NCI-H748 treated with DMSO at 0.1 percent for 48 hours (cell line): Measurements from ENCODE around the gene SYNPR.
"Not testable (repeated sequence)": the region's sequence is repeated elsewhere in the genome, so short reads cannot be mapped to it uniquely, and the experiment has no call there.

ENCODE experiments used
- DNase-seq: peaks from one replicate; lab custom pipeline; 2025; lab: John Stamatoyannopoulos, UW

The SYNPR gene

GRCh38 chr3:63278171-63279004 is at the start of gene SYNPR:
Gene SYNPR (plus strand): TSS chr3:63278308.
- peak; percentile 23 for DNase-seq

- DNase-seq = peak; percentile 61
These were observed 49.4 kb upstream of the SYNPR start for GRCh38 chr3:63228677-63229076.

GRCh38 chr3:63230146-63230545 is 48.0 kb upstream of the SYNPR start:
- DNase-seq = no peak

DNA sequence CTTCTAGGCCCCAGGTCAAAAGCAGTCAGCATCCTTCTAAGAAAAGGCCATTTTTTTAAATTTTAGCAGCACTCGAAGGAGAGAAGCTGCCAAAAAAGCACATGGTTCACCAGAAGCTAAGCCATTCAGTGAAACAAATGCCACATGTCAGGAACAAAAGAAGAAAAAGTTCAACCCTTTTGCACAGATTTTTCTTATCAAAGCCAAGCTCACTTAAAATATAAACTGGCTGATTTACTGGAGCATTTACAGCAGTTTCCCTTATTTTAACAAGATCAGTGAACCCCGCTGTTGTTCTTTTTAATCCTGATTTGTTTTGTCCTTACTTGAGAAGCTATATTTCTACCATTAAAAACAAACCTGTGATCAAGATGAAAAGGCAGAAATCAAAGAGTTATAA is 46.5 kb upstream of the SYNPR start:
- DNase-seq = no peak

DNA sequence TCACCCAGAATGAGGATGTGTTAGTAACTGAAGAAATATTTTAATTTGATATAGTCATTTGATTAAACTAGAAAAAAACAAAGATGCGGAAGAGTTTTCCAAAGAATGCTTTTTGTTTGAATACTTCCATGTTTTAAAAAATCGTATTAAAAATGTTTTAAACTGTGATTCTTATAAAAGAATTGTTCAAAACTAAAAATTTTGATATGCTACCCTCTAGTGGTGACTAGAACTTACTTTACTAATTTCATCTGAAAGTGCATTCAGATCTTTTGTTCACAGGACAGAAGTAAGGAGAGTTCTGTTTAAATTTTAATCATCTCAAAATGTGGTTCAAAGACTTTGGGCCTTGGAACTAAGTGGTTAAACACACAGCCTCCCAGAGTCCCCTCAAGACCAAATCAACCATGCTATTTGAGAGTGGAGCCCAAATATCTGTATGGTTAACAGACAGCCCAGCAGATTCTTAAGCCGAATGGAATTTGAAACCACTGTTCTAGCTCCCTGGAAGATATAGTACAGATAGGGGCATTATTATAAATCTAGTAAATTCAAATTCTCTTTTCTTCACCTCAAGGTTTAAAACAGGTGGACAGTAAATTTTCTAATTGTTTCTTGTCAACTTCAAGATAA is 45.2 kb upstream of the SYNPR start:
- DNase-seq = peak; percentile 25

- no peak for DNase-seq
These were observed 37.7 kb upstream of the SYNPR start for GRCh38 chr3:63240381-63240902.

DNA sequence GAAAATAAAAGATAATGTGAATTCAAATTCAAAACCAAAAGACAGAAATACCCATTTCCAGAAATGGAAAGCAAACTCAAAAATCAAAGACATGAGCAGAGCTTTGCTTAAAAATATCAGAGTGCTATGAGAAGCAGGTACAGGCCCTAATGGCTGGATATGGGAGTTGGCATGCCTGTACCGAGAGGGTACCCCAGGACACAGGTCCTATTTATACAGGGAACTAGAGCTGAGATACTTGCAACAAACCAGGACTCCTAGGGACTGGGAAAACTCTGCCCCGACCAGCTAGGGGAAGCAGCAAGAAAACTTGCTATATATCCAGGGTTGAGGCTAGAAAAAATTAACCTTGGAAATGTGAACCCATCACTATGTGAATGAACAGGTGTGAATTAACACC is 36.0 kb upstream of the SYNPR start:
- DNase-seq = no peak

GRCh38 chr3:63244486-63244885 is 33.6 kb upstream of the SYNPR start:
- DNase-seq = no peak

DNA sequence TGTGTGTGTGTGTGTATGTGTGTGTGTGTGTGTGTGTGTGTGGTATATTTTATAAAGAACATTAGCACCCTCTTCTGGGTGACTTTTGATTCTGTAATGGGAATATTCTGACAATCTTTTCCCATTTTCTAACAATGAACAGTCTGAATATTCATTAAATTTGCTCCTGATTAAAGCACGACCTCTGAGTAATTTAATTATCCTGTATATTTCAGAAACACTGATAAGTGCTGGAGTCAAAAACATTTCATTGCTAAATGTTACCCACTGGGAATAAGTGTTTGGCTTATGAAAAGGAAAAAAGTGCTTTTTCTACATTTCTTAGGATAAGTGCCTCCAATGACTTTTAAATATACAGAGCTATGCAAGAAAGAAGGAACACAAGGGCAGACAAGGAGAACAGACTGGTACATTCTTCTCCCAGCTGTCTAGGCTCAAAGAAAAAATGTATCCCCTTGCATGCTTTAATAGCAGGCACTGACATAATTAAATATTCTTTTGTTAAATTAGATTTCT is 32.3 kb upstream of the SYNPR start:
- DNase-seq = no peak

DNA sequence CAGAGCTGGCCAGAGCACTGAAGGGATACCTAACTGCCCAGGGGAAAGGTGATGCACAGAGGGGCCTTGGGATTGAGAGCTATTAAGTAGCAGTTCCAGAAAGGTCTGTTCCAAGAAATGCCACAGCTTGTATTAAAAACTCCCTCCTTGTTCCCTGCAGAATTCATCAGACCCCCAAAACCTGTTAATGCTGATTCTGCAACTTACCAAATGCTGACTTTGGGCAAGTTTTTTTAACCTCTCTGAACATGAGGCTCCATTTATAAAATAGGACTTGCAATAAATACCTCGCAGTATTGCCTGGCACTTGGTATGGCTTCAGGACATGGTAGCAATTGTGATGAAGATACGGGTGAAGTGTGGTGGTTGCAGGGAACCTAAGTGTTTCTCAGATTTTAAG is 30.1 kb upstream of the SYNPR start:
- DNase-seq = no peak

DNA sequence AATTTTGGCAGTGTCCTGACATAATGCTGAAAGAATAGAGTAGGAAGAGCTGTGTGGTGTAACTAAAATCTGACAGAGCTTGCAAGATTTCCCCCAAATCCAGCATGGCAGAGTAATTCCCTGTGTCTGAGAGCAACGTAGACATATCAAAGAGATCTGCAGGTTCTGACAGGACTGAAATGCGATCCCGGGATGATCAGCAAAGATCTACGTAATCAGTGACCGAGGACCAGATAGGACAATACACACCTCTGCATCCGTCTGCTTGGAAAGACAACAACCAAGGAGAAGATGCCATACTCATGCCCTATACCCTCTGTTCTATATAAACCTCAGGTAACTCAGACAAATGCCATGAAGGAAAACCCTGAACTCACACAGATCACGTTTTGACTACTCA is 26.6 kb upstream of the SYNPR start:
- peak; percentile 20 for DNase-seq

- not testable (repeated sequence) for DNase-seq
These were observed 22.3 kb upstream of the SYNPR start for GRCh38 chr3:63255819-63256218.

DNA sequence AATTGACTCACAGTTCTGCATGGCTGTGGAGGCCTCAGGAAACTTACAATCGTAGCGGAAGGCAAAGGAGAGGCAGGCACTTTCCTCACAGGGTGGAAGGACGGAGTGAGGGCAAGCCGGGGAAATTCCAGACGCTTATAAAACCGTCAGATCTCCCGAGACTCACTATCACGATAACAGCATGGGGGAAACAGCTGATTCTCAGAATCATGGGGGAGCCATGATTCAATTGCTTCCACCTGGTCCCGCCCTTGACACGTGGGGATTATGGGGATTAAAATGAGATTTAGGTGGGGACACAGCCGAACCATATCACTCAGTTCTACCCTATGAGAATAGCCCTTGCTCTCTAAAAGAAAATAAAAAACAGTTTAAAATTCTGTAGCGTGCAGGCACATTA is 13.4 kb upstream of the SYNPR start:
- DNase-seq = no peak

GRCh38 chr3:63274359-63274758 is 3.7 kb upstream of the SYNPR start:
- DNase-seq = no peak

GRCh38 chr3:63279005-63279841 is 1.1 kb downstream of the SYNPR start:
- peak; percentile 18 for DNase-seq

DNA sequence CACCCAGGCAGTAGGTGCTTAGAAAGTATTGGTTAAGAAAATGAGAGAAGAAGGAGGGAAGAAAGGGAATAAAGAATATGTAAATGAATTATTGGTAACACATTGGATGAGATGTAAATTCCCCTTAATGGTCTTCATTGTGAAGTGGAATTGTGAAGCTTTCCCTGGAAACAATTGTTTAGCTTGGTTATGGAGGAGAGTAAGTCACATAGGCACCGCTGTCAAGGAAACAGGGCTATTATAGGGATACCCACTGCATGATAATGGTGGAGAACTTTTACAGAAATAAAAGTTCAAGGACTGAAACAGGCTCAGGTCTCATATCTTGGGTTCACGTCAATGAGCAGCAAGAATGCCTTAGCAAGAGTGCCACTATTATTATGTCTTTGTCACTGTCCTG is 9.5 kb downstream of the SYNPR start:
- DNase-seq = no peak

- no peak for DNase-seq
These were observed 12.6 kb downstream of the SYNPR start for GRCh38 chr3:63290686-63291085.

DNA sequence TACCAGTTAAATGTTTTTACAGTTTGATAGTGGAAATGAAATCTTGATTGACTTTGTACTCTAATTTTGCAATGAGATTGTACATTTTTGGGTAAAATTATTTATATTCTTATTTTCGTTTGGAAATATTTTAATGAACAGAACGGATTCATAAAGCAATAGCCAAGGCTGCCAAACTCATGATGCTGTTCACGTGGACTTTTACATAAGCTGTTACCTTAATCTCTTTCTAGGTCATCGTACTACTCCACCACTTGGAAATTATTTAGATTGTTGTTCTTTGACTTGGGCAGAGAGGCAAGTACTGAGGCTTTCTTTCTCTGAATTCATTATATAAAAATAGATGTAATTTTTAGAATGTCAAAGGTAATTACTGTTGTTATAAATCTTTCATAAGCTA is 16.2 kb downstream of the SYNPR start:
- no peak for DNase-seq

DNA sequence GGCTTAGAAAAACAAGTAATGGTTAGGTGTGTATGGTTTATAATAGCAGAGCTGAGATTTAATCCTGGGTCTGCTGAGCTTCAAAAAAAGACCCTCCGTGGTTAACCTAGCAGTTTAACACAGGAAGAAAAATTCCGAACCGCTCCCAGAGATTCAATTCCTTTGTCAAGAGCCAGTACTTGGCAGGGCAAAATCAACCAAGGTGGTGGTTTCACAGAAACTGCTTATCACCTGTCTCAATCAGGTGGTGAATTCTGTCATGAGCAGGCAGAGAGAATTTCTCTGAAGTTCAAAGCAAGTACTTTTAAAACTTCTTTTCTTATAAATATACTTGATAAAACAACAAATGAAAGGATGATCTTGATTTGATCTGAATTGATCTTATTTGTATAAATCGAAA is 17.2 kb downstream of the SYNPR start:
- DNase-seq = no peak

- DNase-seq = no peak
These were observed 17.7 kb downstream of the SYNPR start for GRCh38 chr3:63295806-63296205.

- no peak for DNase-seq
These were observed 18.1 kb downstream of the SYNPR start for GRCh38 chr3:63296249-63296648.

DNA sequence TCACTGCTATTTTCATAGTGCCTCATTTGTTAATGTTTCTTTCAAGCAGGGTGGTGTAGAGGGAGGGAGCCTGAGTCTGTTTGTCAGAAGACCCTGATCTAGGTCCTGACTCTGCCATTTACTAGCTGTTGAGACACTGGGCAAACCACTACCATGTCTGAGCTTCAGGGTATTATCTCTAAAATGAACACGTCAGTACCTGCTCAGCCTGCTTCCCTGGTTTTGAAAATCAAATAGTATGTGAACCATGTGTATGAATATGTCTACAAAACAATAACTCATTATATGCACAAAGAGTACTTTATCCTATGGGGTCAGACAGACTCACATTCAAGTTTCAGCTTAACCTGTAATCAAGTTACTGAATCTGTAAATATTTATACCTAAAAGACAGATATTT is 25.1 kb downstream of the SYNPR start:
- DNase-seq = no peak
